GM21723 (cell line): ENCODE results near the gene RNF5.
"Not testable (repeated sequence)": the region's sequence is repeated elsewhere in the genome, so short reads cannot be mapped to it uniquely, and the experiment has no call there.

ENCODE experiments used
- ATAC-seq: cut with Tn5 transposase; IDR thresholded peaks from one replicate; pipeline ENCODE4 v1.9.1; 2021; ENCODE audit warnings: mild to moderate bottlenecking, moderate library complexity; ENCODE audit not compliant: unreplicated experiment

RNF5 gene

DNA sequence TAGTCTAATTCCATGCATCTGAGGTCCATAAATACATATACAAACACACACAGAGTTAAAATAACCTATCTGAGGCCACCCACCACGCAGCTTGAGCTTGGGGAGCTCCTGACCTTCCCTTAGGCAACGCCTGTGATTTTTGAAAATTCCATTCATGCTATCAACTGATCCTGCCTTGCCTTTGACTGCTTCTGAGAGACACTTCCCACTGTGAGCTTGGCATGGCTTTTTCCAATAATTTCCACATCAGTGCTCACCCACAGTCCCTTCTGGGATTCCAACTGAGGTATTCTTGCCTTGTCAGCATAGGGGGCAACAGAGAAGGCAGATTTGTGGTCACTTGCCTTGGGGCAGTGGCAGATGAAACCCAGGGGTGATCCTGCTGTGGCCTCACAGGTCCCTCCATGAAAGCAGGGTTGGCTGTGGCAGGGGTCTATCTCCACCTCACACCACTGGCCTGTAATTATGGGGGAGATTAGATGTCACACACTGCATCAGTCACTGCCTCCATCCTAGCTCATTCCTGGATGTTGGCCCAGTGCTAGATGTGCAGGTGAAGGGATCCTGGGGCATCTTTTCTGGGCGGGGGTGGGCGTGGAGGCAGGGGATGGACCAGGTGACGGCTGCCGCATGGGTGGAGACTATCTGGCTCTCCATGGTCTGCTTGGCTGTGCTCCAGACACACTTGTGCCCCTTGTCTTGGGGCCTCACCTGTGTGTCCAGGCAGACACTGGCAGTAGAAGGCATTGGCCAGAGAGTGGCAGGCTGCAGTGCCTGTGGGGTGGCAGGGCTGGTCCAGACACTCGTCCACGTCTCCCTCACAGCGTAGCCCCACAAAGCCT, 25.4 kb downstream of the RNF5 start:
- ATAC-seq, result no peak

DNA sequence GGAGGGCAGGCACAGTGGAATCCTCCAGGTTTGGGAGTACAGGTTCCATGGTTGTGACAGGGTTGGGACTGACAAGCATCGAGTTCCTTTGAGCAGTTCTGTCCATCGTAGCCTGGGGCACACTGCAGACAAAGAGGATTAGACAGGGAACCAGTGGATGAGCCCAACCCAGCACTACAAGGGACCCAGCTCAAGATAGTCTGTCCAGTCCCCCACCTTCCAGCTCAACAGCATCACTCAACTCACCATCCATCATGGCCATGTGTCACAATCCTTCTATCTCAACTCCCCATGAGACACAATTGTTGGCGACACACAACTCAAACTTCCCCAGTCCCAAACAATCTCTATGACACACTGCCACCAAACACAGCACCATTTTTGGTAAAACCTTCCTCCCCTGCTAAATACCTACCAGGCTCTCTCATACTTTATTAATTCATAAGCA, 26.1 kb downstream of the RNF5 start:
- ATAC-seq, result no peak

DNA sequence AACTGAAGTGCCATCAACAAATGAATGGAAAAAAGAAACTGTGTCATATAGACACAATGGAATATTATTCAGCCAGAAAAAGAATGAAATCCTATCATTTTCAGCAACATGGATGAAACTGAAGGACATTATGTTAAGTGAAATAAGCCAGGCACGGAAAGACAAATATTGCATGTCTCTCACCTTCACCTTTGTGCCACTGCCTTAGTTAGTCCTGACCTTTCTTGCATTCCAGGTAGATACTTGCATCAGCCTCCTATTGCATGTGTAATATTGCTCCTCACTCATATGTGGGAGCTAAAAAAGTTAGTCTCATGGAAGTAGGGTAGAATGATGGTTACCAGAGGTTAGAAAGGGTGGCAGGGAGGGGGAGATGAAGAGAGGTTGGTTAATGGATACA, 30.8 kb downstream of the RNF5 start:
- no peak for ATAC-seq

DNA sequence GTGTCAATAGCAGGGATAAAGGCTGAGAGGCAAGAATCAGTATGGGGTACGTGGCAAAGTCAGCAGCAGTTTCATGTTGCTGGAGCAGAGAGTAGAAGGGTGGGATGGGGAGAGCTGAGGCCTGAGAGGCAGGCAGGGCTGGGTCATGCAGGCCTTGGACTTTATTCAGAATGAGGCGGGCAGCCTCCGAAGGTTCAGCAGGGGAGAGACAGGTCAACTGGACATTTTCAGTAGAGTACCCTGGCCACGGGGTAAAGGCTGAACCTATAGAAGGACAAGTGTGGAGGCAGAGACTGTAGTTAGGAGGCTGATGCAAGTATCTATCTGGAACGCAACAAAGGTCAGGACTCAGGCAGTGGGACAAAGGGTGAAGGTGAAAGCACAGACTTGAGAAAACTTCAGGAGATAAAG, 32.0 kb downstream of the RNF5 start:
- ATAC-seq, result no peak

DNA sequence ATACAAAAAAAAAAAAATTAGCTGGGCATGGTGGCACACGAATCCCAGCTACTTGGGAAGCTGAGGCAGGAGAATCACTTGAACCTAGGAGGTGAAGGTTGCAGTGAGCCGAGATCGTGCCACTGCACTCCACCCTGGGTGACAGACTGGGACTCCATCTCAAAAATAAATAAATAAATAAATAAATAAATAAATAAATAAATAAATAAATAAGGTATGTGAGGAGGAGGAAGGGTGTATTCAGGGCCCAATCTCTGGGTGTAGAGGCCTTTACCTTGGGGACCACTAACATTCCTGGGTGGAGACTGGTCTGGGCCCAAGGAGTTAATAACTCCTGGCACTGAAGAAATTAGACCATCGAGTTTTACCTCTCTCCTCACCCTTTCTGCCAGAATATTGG, 33.2 kb downstream of the RNF5 start:
- not testable (repeated sequence) for ATAC-seq

DNA sequence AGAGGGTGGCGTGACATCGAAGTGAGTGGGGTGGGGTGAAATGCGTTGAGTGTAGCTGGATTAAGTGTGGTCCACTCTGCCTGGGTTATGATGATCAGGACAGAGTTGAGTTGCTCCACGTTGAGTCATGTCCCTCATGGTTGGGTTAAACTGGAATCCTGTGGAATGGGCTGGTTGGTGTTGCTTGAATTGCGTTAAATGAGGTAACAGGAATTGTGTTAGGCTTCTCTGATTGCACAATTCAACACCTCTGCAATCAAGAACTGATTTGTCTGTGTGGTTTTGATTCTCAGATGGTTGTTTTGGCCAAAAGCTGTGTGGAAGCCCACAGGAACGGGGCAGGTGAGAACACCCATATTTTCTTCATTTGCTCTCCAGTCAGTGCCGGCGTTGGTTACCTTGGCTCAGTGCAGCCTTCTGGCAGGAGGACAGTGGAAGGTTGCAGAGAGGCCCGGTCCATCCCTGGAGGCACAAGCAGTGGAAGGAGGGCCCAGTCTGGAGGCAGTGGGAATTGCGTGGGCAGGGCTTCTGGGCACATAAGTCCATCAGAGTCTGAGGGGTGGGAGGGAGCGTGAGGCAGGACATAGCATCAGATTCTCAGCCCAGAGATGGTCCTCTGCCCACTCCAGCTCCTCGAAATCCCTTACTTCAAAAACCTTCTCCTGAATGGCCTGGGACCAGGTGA, 34.0 kb downstream of the RNF5 start:
- no peak for ATAC-seq

DNA sequence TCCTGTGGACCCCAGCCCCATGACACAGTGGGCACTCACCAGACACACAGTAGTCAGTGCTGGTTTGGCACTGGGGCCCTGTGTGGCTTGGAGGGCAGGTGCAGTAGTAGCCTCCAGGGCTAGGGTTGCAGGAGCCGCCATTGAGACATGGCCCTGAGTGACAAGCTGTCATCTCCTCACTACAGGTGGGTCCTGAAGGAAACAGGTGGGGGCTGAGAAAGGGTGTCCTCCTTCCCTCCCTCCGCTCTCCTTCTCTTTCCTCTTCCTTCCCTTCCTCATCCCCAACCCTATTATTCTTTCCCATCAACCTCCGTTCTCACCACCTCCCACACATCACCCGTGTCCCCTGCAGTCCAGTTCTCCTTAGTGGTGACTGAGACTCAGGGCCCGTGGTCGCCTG, 35.4 kb downstream of the RNF5 start:
- ATAC-seq, result no peak

DNA sequence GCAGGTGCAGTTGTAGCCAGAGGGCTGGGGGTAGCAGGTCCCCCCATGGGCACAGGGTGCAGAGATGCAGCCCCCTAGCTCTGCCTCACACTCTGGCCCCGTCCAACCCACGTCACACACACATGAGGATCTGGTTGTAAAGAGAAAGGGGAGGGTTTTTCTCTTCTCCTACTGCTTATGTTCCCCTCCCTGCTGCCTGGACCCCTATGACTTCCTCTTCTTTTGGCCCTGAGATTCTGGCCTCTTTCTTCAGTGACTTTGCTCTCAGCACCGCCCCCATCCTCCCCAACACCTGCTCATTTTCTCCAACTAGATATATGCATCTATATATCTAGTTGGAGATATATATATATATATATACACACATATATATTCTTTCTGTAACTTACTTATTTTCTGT, 35.9 kb downstream of the RNF5 start:
- ATAC-seq, result no peak

DNA sequence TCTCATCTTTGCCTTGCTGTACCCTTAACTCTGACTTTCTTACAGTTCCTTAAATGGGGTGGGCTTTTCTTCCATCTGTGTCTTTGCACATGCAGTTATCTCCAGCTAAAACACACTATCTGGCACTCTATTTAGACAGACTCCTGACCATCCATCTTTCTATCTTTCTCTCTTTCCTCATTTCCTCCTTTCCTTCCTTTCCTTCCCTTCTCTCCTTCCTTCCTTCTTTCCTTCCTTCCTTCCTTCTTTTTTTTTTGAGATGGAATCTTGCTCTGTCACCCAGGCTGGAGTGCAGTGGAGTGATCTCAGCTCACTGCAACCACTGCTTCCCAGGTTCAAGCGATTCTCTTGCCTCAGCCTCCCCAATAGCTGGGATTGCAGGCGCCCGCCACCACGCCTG, 37.4 kb downstream of the RNF5 start:
- no peak for ATAC-seq

DNA sequence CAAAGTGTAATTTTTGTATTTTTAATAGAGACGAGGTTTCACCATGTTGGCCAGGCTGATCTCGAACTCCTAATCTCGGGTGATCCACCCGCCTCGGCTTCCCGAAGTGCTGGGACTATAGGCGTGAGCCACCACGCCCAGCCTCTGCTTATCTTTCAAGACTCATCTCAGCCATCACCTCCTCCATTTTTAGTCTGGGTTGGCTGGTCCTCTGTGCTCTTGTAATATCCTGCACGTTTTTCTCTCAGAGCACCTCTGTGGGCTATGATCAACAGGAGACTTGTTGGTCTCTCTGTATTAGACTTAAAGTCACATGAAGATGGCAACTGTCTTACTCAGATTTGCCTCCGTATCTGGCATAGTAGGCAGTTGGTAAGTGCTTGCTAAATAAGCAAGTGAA, 38.1 kb downstream of the RNF5 start:
- no peak for ATAC-seq

DNA sequence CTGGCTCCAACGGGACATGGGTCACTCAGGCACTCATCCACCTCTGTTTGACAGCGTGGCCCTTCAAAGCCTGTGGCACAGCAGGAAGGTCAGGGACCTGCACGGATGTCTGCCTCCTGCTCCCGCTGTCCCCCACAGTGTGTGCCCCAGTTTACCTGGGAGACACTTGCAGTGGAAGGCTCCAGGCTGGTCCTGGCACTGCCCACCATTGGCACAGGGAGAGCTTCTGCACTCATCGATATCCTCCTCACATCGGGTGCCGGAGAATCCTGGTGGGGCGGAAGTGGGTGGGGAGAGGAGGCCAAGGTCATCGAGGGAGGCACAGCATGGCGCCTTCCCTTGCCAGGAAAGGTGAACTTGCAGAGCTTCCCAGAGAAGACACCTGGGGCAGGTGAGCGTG, 38.8 kb downstream of the RNF5 start:
- ATAC-seq, result no peak

DNA sequence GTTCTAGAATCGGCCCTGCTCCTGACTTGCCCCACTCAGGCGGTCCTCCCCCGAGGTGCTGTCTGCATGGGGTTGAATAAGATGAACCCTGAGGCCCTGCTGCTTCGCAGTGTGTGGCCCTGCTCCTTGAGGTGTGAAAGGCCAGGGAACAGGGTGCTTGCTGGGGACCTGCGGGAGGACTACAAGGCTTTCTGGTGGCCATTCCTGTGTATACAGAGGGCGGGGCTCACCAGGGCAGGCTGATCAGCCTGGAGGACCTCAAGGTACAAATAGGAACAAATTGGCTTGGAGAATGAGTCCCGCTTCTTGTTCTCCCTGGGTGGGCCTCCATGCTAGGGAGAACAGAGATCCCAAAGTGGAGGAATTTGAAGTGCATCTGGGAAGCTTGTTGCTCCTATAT, 40.0 kb downstream of the RNF5 start:
- no peak for ATAC-seq

DNA sequence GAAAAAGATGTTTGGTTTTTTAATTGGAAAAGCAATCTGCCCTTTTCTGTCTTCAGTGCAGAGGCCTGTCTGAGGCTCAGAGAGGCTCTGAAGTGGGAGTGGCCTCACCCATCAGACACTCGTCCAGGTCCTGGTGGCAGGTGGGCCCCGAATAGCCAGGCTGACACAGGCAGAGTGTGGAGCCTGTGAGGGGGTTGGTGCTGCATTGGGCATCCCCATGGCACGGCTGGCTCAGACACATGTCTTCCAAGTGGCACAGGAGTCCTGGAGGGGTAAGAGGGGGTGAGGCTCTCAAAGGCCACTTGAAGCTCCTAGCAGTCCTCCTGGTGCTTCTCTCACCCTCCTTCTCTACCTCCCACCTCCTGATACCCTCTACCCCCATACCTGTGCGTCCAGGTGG, 41.8 kb downstream of the RNF5 start:
- ATAC-seq, result no peak

DNA sequence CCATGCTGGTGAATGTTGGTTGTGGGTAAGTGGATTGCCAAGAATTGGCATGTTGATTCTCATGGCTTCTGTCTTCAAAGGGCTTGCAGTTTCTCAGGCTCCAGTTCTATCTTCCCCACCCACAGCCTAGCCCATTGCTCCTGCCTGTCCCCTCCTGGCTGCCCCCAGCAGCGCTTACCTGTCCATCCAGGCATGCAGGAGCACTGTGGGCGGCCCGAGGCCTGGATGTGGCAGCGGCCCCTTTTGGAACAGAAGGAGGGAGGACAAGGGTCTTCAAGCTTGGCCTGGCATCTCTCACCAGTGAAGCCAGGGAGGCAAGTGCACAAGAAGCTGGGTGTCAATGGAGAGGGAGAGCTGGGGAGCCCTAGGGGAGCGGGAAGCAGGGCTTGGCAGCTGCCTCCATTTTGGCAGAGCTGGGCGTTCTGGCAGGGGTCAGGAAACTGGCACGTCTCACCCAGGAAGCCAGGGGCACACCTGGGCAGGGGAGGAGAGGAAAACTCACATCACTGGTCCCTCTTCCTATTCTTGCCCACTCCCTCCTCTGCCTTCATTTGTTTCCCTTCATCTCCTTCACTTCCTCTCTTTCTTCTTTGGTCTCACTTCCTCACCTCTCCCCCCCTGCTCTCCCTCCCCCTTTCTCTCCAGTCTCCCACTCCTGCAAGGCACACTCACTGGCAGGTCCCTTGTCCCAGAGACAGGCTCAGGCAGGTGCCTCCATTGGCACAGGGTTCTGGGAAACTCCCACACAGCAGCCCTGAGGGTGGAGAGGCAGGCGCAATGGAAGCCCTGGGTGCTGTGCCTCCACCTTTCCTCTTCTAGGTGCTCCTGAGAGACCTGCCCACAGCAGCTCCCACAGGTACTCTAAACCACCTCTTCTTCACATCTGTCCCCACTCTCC, 44.4 kb downstream of the RNF5 start:
- ATAC-seq, result no peak

DNA sequence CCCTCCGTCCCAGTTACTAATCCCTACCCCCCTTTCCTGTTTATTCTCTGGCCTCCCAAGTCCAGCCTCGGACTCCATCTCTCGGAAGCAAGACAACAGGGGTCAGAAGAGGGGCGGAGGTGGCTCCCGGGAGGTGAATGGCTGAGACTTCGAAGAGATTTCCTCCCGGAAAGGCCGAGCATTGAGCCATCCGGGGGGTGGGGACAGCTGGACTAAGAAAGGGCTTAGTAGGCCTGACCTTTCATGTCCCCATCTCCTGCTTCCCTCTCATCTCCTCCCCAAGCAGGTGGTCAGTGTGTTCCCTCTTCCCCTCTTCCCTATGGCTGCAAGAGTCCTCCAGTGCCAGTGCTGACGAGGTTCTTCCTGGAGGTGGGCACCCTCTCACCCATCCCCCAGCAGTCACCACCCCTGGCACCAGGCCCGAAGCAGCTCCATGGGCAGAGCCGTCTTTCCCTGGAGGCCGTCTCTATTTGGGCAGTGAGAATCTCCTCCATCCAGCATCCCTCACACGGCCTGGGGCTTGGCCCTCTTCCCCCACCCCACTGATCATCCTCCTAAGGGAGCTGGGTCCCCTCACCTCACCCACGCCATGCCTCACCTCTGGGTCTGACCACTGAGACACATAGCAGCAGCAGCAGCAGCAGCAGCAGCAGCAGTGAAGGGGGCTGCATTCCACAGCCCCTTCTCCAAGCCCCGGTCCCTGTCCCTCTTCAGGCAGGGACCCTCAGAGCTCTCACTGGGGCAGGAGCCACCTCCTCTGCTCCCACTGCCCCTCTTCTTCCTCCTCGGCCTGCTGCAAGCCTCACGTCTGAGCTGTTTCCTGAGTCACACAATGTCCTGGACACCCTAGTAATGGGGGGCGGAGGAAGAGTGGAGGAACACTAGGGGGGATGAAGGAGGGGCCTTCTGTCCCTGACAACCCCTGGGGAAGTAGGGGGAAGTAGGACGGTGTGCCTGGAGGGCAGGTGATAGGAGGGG, 45.3 kb downstream of the RNF5 start, which contains the start of gene NOTCH4:
TSS of gene NOTCH4 (minus strand) at position 810 of the 978 bp plus-strand sequence. CDS start at position 671, 139 bp downstream.
- no peak for ATAC-seq

DNA sequence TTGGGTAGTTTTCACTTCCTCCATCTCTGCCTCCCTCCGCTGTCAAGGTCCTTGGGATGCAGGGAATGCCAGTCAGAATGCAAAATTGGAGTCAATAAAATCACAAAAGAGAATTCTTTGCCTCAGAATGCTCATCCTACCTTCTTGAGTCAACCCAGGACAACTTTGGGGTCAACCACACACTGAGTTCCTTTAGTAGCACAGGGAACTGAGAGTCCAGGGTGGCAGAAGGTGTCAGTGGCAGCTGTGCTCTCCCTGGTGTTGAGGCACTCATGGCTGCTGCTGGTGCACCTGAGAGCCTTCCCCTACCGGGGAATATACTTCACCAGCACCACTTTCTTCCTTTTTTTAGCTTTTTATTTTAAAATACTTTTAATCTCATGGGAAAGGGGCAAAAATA, 46.5 kb downstream of the RNF5 start:
- no peak for ATAC-seq

DNA sequence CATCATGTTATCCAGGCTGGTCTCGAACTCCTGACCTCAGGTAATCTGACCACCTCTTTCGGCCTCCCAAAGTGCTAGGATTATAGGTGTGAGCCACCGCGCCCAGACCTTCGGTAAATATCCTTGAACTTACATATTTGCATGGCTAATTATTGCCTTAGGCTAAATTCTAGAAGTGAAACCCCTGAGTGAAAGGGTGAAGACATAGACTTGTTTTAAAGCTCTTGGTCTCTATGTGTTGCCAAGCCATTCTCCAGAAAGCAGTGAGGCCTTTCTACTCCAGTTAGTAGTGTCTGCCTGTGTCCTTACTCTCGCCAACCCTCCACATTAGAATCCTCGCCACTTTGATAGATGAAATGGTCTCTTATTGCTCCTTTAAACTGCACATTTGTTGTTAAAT, 48.2 kb downstream of the RNF5 start:
- ATAC-seq, result no peak
